HT-29 (cell line): ENCODE data around the gene PDF. TPM values are rescaled to one million over a fixed set of nuclear protein-coding genes. Genes with fewer than 3 reads are reported as not detected.
A peak's percentile ranks its signal among the peaks of the same experiment; 100 is the strongest.
"Not testable (repeated sequence)": the region's sequence is repeated elsewhere in the genome, so short reads cannot be mapped to it uniquely, and the experiment has no call there.

ENCODE experiments used
- DNase-seq: peaks from one replicate; pipeline ENCODE4 v3.0.0-alpha.2; 2015; ENCODE audit warnings: low spot score
- total RNA-seq: library from RNA; depleted of rRNA; stranded (reverse); fragments of >200 nt; shearing (Covaris generic); gene quantifications from 2 replicates; pipeline ENCODE4 v1.2.3, GENCODE V29; 2014; rRNA removed

The PDF gene
- total RNA-seq = 80.9 and 81.5 TPM in 2 replicates

DNA sequence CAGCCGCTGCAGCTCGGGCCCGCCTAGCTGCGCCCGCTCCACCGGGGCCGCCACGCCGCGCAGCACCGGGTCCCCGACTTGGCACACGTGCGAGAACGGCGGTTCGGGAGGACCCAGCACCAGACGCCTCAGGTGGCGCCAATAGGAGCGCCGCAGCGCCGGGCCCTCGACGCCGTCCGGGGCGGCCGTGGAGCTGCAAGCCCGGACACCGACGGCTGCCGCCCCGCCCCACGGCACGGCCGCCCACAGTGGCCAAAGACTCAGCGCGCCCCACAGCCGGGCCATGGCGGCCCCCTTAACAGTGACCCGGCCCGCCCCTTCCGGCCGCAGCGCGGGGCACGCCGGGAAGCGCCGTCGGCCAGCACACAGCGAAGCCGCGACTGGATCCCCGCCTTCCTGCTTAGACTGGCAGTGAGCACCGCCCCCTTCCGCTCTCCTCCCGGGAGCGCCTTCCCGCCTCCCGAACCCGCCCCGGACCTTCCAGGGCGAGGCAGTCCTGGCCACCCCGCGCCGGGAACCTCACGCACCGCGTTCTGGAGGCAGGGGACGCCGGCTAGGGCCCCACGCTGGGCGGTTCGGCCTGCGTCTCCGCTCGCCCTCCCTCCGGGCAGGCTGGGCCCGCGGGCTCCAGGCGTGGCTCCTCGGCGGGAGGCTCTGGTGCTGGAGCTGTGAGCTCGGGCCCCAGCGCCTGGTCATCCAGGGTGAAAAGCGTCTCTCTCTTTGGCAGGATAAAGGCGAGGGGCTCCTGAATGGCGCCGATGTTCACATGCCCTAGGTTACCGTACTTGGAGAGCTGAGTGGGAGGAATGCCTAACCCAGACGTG is at the start of gene PDF:
TSS of gene PDF (minus strand) at position 303 of the 824 bp plus-strand sequence. CDS start at position 285, 18 bp downstream.
- DNase-seq = peak; percentile 96

DNA sequence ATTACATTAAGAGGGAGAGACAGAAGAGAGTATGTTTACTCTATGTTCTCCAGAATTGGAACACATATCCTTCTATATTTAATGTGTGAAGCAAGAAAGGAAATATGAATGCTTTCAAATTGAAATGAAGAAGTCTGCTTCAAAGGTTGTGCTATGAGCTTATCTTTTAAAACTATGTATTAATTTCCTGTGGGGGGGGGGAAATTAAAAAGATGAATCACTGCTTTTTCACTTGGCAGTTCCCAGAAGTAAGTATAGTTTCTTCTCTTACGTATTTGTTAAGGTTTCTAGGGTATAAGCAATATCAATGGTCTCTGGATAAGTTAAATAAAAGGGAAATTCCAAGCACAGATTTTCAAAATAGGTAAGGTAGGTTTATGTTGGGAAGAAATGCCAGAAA is 48.4 kb upstream of the PDF start:
- DNase-seq = no peak

GRCh38 chr16:69378036-69378435 is 47.6 kb upstream of the PDF start:
- no peak for DNase-seq

DNA sequence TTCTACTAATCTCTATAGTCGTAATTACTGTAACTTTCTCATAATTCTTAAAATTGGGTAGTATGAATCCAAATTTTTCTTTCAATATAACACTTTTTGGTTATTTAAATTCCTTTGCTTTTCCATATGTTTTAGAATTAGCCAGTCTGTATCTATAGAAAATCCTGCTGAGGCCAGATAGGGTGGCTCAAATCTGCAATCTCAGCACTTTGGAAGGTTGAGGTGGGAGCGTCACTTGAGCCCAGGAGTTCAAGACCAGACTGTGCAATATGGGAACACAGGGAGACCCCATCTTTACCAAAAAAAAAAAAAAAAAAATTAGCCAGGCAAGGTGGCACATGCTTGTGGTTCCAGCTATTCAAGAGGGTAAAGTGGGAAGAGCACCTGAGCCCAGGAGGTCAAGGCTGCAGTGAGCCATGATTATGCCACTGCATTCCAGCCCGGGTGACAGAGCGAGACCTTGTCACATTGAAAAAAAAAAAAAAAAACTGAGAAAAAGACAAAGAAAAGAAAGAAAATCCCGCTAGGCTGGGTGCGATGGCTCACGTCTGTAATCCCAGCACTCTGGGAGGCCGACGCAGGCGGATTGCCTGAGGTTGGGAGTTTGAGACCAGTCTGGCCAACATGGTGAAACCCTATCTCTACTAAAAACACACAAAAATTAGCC is 46.1 kb upstream of the PDF start:
- no peak for DNase-seq

GRCh38 chr16:69373019-69373418 is 42.6 kb upstream of the PDF start:
- no peak for DNase-seq

- no peak for DNase-seq
Observed at GRCh38 chr16:69371564-69371963, 41.2 kb upstream of the PDF start.

GRCh38 chr16:69368866-69369265 is 38.5 kb upstream of the PDF start:
- no peak for DNase-seq

DNA sequence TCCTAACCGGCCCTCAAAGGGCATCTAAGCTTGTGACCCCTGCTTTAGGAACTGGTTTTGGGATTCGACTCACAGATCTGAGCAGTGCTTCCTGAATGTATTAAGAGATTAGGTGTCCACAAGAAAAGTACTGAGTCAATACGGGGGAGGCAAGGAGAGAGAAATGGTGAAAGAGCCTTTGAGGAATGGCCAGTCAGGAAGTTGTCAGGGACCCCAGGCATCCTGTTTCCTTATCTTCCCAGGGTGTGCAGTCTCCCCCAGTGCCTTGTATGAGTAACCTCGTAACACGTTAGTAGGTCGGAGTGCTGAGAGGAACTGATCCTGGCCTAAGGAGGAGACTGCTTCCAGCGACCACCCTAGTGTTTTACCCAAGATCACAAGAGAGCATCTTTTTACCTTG is 37.6 kb upstream of the PDF start:
- DNase-seq = no peak

GRCh38 chr16:69366431-69366830 is 36.0 kb upstream of the PDF start:
- DNase-seq = no peak

- DNase-seq = no peak
Observed at GRCh38 chr16:69365901-69366300, 35.5 kb upstream of the PDF start.

DNA sequence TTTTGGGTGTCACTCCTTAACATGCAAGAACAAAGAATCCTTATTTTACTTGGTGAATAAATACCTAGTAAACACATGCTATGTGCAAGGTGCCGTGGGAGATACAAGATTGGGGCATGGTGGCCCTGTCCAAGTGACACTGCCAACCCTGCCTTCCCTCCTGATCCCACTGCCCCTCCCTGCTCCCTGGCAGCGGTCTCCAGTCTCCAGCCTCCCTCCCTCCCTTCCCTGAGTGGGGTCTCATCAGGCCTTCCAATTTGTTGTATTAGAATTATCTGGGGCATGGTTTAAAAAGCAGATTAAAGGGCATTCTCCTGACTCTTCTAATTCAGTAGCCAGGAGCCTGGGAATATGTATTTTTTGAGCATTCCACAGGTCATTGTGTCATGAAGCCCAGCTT is 33.7 kb upstream of the PDF start:
- DNase-seq = no peak

DNA sequence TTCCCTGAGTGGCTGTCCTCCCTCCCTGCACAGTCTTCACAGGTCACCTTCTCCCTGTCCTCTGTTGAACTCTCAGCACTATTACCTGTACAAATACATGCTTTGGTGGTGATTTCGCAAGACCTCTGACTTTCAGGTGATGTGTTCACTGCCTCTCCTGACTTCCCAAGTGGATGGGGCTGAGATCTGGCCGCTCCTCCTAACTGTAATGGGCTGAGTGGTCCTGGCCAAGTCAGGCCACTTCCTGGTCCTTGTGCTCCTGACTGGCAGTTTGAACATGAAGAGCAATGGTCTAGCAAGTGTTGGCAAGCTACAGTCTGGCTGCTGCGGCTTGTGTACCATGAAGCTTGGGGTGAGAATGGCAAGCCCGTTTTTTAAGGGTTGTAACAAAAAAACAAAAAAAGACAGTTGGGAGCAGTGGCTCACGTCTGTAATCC is 32.9 kb upstream of the PDF start:
- DNase-seq = no peak

DNA sequence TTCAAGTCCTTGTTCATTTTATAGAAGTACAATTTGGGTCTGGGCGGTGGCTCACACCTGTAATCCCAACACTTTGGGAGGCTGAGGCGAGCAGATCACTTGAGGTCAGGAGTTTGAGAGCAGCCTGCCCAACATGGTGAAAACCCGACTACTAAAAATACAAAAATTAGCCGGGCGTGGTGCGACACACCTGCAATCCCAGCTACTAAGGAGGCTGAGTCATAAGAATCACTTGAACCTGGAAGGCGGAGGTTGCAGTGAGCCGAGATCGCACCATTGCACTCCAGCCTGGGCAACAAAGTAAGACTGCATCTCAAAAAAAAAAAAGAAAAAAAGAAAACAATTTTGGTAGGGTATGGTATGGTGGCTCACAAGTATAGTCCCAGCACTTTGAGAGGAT is 29.7 kb upstream of the PDF start:
- not testable (repeated sequence) for DNase-seq

- DNase-seq = peak; percentile 69
Observed at GRCh38 chr16:69351309-69352027, 21.1 kb upstream of the PDF start, which contains the start of gene TMED6. Gene TMED6, minus strand, starts transcription at chr16:69351786. Its CDS starts 33 bp downstream, at chr16:69351753.

GRCh38 chr16:69350536-69351133 is 20.2 kb upstream of the PDF start:
- DNase-seq = no peak

DNA sequence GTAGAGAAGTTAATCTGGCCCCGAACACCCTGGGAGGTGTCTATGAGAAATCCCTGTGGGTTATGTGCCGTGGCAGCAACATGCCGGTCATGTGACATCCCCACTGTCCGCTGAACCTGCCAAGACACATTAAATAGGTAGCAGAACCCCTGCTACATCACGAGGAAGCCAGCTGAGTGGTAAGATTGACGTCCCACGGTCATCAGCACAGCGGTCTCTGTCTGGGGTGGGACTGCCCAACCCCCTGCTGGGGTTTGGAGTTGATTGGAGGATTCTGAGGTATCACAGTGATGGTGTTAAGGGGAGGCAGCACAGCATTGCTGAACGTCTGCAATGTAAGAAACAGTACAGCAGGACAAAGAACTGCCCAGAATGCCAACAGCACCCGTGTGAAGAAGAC is 19.1 kb upstream of the PDF start:
- no peak for DNase-seq

- DNase-seq = no peak
Observed at GRCh38 chr16:69348222-69348621, 17.8 kb upstream of the PDF start.

DNA sequence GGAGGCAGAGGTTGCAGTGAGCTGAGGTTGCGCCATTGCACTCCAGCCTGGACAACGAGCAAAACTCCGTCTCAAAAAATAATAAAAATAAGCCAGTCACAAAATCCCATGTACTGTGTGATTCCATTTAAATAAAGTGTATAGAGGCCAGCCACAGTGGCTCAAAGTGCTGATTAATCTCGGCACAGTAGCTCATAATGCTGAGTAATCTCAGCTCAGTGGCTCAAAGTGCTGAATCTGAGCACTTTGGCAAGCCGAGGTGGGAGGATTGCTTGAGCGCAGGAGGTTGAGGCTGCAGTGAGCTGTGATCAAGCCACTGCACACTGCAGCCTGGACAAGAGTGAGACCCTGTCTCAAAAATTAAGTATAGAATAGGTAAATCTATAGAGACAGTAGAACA is 16.3 kb upstream of the PDF start:
- no peak for DNase-seq

DNA sequence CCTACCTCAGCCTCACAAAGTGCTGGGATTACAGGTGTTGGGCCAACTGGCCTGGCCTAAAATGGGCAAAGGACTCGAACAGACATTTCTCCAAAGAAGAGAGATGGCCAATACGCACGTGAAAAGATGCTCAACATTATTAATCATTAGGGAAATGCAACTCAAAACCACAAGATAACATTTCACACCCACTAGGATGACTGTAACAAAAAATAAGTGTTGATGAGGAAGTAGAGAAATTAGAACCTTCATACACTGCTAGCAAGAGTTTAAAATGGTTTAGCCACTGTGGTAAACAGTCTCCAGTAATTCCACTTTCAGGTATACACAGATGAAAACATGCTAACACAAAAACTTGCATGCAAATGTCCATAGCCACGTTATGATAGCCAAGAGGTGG is 15.5 kb upstream of the PDF start:
- DNase-seq = no peak

DNA sequence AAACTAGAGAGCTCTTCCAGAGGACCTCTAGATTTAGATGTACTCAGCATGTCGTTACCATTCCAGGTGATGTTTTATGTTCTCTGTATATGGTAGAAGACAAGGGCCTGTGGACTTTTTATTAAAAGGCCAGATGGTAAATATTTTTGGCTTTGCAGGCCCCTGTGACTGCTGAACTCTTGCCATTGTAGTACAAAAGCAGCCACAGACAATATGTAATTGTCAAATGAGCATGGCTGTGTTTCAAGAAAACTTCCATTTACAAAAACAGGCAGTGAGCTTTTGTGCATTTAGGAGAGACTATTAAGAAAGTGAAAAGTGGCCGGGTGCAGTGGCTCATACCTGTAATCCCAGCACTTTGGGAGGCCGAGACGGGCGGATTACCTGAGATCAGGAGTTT is 13.8 kb upstream of the PDF start:
- no peak for DNase-seq

DNA sequence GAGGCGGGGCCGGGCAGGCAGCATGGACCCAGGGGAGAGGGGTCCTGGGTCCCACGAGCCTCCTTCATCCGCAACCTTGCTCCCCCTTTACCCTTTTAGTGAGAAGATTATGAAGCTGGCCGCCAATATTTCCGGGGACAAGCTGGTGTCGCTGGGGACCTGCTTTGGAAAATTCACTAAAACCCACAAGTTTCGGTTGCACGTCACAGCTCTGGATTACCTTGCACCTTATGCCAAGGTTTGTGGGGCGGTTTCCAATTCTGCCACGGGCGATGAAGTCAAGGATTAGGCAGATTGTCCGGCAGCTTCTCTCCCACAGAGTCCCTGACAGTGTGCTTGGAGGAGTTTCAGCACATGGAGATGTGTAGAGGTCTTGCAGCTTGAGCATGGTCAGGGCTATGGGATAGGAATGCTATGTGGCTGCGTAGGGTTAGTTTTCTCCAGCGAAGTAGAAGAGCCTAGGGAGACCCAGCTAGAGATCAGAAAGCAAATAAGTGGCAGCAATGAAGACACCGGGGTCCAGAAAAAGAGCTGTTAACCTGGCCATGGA is 9.8 kb upstream of the PDF start:
- DNase-seq = peak; percentile 18
